Skin of body (tissue), 2 donors: Measurements from ENCODE around the gene PFDN5. TPM values are rescaled to one million over a fixed set of nuclear protein-coding genes. Genes with fewer than 3 reads are reported as not detected.
A peak's percentile ranks its signal among the peaks of the same experiment; 100 is the strongest.
"Not testable (repeated sequence)": the region's sequence is repeated elsewhere in the genome, so short reads cannot be mapped to it uniquely, and the experiment has no call there.

Source experiments
- DNase-seq: peaks from one replicate; lab custom pipeline; 2025; lab: John Stamatoyannopoulos, UW
- total RNA-seq: library from RNA; depleted of rRNA; stranded (reverse); fragments of >200 nt; gene quantifications from one replicate; pipeline ENCODE4 v1.2.3, GENCODE V29; 2014

Gene PFDN5
- total RNA-seq, 1 donor from 2014 or later = 421 TPM

DNA sequence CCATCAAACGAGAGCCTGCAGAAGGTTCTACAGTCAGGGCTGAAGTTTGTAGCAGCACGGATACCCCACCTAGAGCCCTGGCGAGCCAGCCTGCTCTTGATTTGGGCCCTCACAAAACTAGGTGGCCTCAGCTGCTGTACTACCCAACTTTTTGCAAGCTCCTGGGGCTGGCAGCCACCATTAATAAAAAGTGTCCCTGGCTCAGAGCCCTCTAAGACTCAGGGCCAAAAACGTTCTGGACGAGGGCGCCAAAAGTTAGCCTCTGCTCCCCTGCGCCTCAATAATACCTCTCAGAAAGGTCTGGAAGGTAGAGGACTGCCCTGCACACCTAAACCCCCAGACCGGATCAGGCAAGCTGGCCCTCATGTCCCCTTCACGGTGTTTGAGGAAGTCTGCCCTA lies 8.9 kb upstream of the PFDN5 start:
- DNase-seq = no peak

DNA sequence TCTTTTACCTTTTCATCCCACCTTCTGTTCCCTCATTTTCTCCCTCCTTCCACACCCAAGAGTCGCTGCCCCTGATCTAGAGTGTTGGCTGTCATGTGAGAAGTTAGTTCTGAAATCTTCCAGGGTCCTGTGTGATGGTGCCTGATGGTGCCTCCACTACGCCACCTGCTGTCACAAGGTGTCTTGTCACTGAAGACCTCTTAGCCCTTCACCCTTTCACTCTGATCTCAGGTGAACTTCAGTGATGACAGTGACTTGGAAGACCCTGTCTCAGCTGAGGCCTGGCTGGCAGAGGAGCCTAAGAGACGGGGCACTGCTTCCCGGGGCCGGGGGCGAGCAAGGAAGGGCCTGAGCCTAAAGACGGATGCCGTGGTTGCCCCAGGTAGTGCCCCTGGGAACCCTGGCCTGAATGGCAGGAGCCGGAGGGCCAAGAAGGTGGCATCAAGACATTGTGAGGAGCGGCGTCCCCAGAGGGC lies 7.6 kb upstream of the PFDN5 start:
- DNase-seq = peak; percentile 14

DNA sequence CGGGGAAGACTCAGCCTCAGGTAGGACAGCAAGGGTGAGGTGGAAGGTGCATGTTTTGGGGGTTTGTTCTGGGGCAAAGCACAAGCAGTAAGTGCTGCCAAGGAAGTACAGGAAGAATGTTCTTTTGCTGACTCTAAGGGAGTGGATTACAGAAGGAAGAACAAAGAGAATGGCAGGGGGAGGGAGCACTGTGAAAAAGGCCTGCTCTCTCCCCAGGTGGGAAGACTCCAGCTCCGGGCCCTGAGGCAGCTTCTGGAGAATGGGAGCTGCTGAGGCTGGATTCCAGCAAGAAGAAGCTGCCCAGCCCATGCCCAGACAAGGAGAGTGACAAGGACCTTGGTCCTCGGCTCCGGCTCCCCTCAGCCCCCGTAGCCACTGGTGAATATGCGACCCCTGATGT lies 7.0 kb upstream of the PFDN5 start:
- DNase-seq = no peak

DNA sequence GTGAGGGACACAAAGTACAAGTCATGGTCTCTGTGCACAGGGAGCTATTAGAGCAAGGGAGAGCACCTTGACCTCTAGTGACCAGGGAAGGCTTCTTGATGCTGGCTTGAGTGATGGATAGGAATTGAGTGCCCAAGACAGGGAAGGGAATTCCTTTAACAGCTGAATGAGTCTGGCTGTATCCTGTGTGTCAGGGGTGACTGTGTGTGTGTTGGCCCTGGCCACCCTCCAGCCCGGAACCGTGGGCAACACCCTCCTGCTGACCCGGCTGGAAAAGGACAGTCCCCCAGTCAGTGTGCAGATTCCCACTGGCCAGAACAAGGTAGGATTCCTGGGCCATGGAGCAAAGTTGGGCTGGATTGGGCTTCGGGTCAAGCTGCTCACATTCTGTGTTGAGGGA lies 5.5 kb upstream of the PFDN5 start:
- no peak for DNase-seq

DNA sequence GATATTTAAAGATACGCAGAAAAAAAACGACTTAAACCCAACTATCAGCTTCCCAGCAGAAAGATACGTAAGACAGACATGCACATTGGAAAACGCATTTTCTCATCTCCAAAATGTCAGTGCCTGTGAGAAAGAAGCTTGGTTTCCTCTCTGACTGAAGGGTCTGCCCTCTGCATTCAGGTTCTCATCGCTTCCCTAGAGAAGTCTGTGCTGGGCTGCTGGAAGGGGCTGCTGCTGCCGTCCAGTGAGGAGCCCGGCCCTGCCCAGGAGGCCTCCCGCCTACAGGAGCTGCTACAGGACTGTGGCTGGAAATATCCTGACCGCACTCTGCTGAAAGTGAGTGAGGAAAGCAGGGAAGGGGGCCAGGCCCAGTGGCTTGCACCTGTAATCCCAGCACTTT lies 4.7 kb upstream of the PFDN5 start:
- DNase-seq = no peak

DNA sequence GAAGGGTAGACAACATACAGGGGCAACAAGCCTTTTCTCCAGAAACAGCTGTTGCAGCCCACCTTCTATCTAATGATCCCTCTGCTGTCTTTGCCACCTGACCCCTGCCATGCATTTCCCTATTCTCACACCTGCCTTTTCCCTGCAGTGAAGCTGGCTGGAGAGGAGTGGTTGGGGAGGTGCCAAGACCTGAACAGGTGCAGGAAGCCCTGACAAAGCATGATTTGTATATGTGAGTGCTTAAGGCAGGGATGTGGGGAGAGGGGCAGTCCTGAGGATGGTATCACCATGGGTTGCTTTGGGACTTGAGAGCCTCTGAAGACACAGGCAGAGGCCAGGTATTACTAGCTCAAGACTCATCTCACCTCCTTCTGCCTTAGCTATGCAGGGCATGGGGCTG lies 2.9 kb upstream of the PFDN5 start:
- DNase-seq = no peak

DNA sequence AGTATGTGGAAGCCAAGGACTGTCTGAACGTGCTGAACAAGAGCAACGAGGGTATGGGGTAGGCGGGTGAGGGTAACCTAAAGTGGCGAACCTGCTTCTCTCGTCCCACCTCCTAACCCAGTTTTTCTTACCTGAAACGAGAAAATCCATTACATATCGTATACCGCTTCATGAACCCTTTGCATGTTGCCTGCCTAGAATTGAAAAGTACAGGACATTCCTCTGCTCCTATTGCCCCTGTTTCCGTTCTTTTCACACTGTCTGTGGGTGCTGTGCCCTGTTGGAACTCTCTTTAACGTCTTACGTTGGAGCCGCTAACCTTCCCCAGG lies 513 bp downstream of the PFDN5 start:
- no peak for DNase-seq

DNA sequence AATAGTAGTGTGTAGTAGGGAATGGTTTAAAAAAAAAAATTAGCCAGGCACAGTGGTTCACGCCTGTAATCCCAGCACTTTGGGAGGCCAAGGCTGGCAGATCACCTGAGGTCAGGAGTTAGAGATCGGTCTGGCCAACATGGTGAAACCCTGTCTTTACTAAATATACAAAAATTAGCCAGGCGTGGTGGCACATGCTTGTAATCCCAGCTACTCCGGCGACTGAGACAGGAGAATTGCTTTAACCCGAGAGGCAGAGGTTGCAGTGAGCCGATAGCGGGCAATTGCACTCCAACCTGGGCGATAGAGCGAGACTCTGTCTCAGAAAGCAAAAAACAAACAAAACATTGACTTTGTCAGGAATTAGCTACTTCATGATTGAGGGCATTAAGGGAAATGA lies 1.8 kb downstream of the PFDN5 start:
- not testable (repeated sequence) for DNase-seq

DNA sequence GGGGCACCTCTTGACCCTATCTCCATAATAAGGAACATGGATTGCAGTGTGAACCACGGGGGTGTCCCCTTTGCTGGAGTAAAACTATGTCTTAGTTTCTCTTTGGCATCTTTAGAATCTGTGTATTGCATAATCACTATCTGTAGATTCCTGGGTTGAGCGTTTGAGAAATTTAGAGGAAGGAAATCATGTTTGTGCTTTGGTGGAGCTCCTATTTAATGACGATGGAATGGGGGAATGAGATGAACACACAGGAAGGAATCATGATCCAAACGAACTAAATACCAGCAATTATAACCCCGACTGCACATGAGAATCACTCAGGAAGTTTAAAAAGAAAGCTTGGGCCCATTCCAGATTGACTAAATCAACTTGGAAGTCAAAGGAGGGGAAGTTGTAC lies 2.8 kb downstream of the PFDN5 start:
- no peak for DNase-seq

DNA sequence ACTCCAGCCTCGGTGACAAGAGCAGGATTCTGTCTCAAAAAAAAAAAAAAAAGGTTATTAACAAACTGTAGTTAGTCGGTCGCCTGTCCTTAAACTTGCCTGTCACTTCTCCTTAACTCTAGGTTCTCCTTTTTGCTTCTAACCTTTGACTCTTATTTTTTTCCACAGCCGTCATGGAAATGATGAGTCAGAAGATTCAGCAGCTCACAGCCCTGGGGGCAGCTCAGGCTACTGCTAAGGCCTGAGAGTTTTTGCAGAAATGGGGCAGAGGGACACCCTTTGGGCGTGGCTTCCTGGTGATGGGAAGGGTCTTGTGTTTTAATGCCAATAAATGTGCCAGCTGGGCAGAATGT lies 3.7 kb downstream of the PFDN5 start:
- DNase-seq = no peak

DNA sequence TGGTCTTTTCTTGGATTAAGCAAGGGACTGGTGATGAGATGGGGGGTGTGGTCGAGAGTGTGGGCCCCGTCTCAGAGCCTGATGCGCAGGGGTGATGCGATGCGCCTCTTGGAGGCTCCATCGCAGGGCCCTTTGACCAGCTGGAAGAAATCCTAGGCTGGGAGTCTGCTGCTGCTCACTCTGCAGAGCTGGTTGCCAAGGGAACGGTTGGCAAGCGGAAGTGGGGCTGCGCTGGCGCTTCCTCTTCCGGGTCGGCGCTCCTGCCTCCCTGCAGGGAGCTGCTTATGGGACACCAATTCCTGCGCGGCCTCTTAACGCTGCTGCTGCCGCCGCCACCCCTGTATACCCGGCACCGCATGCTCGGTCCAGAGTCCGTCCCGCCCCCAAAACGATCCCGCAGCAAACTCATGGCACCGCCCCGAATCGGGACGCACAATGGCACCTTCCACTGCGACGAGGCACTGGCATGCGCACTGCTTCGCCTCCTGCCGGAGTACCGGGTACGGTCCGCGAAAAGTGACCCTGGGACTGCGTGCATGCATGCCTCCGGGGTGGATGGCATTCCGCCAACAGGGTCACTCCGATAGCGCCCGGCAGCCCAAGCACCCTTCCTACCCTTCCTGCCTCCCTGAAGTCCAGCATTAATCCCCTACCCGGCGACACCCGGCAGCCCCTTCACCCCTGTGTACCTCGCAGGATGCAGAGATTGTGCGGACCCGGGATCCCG lies 4.3 kb downstream of the PFDN5 start, which contains the start of gene MYG1:
MYG1 (plus strand) TSS at position 242 of the 727 bp plus-strand sequence; CDS start at position 285, 43 bp downstream.
- peak; percentile 84 for DNase-seq

DNA sequence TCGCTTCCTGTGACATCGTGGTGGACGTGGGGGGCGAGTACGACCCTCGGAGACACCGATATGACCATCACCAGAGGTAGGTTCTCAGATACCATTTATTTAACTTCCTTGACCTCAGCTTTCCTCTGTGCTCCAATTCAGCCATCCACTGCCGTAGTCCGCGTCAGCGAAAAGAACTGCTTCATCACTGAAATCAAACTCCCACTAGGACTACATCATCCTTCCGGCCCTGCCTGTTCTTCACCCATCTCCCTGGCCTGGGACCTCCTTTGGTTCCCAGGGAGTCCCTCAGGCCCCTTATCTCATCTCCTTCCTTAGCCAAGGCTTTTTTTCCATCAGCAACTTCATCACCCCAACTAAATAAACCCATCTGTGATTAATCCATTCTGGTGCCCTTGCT lies 4.8 kb downstream of the PFDN5 start:
- no peak for DNase-seq

DNA sequence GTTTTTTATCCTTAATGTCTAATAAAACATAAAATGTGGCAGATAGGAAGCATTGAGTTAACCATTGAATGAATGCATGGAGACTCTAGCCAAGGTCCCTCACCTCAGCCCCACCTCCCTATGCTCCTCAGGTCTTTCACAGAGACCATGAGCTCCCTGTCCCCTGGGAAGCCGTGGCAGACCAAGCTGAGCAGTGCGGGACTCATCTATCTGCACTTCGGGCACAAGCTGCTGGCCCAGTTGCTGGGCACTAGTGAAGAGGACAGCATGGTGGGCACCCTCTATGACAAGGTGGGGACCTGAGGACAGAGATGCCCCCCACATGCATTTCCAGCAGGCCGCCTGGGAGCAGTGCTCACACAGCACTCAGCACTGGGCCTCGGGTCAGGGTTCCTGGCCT lies 7.6 kb downstream of the PFDN5 start:
- no peak for DNase-seq

DNA sequence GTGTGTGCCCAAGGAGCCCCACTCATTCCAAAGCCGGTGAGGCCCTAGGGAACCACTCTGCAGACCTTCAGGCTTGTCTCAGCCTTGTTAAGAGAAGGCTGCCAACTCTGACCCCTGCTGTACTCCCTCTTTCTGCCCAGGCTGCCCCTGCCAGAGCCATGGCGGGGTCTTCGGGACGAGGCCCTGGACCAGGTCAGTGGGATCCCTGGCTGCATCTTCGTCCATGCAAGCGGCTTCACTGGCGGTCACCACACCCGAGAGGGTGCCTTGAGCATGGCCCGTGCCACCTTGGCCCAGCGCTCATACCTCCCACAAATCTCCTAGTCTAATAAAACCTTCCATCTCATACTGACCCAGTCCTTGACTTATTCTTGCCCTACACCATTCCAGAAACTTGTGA lies 11.5 kb downstream of the PFDN5 start:
- no peak for DNase-seq

DNA sequence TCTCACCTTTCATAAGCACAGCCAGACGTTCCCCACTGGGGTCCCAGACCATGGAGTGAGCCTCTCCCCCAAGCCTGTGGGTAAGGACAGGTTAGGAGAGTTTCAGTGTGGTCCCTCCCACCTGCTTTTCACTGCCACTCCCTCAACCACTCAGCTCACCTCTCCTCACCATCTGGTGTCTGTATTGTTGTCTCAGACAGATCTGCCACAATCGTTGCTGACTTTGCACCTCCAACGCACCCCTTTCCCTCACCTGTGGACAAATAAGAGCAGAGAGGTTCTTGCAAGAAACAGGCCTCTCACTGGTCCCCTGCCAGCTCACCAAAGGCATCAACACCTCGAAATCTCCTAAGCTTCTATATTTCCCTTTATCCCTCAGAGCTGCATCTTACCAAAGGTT lies 12.9 kb downstream of the PFDN5 start:
- DNase-seq = no peak

DNA sequence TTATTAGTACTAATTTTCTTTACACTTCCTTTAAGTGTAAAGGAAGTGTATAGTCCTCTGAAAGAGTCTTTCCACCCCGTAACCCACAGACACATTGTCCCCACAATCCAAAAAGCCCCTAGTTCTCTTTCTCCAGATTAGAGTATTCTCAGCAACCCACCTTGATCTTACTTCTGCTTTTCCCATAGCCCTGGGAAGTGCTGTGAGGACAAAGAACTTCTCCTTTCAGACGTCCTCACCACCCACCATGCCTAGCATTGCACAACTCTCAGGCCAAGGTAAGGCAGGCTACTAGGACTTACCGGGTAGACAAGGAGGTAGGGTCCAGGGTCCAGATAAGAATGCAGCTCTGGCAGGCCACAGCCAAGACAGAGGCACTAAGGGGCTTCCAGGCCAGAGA lies 18.7 kb downstream of the PFDN5 start:
- no peak for DNase-seq

DNA sequence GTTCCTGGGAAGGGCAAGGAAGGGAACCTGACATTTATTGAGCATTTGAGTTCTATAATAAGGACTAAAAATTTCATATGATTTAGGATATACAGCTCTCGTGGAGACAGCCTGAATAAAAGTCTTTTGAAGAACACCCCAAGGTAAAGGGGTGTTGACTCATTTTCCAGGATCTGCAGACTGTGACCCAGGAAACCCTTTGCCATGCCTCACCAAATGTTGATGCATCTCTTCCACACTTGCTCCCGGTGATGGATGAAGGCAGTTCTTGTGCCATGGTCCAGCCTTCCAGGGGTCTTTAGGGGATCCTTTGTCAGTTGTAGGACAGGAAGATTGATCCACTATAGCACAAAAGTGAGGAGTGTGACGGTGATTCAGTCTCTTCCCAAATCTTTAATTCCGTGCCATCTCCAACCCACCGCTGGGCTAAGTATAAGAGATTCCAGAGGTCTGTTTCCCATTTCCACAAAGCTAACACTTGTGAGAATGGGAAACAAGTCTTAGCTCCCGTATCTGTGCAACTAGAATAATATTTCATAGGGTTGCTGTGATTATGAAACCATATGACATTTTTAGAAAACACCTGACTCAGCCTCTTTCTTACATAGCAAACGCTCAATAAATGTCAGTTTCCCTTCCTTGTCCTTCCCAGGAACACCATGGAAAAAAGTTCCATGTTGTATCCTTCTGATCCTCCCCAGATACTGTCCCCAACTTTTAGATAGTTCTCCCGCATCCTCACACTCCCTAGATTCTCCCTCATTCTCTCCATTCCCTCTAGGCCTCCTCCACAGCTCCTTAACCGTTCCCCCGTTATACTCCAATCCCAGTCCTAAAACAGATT lies 25.2 kb downstream of the PFDN5 start:
- no peak for DNase-seq

DNA sequence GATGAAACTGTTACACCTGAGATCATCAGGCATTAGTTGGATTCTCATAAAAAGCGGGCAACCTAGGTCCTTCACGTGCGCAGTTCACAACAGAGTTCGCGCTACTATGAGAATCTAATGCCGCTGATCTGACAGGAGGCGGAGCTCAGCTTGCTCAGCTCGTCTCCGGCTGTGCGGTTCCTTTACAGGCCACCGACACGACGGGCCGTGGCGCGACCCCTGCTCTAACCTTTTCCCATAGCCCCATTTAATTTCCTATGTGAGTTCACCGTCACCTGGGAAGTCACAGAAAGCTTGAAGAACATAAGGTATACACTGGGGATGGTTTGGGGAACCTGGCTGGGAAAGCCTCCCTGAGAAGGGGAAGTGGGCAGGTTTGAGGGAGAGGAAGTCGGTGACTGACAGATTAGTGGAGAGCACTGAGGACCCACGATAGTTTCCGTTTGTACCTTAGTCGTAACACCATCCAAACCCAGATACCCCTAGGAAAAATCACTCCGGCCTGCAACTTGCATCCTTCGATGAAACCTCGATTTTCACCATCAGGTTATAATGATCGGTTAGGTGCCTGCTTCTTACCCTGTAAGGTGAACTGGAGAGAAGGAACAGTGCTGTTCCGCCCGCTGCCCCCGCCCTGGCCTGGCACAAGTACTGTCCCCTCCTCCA lies 28.9 kb downstream of the PFDN5 start:
- peak; percentile 78 for DNase-seq

DNA sequence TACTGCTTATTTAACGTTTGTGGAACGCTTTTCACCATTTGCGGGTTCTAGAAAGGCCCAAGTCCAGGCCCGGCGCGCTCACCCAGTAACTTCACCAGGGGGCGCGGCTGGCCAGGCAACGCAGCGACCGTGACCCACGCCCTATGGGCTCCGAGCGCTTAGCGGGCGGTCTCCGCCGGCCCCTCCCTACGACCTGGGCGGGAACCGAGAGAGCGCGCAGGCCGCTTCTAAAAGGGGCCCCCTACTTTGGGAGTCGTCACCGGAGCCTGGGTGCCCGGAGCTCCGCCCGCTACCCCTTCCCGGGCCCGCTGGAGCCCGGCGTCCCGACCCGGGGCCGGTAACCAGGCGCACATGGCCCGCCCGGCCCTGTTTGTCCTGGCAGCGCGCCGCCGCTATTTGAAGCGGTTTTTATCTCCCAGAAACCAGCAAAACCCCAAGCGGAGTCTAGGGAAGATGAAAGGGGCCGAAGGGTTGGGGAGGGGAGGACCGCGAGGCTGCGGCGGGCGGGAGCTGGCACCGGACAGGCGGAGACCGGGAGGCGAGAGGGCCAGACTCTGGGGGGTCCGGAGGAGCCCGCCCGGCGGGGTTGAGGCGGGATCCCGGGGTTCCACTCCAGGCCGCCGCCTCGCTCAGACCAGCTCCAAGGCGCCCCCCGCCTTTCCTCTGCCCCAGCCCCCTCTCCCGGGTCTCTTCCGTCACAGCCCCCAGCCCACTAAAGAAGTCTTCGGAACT lies 29.6 kb downstream of the PFDN5 start:
- DNase-seq = peak; percentile 92

DNA sequence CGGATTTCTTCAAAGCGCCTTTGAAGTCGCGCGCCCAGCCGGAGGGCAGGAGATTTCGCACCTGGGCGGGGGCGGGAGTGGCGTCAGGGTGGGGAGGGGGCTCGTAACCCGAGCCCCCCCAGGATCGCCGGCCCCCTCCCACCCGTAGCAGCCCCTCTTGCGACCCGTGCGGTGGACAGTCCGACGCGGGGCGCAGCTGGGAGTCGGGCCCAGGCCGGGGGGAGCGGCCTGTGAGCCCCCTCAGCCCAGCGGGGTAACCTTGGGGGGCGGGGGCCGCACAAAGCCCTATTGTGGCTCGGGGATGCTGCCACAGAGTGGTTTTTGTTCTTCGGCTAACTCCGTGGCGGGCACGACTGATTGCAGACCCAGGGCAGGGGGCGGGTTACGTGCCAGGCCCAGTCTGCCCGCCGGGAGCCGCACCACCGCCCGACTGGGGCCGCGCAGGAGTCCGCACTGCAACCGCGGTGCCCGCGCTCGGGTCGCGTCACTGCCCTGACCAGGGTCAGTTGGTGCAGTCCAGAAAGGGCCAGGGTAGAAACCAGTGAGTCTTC lies 30.2 kb downstream of the PFDN5 start:
- peak; percentile 36 for DNase-seq

DNA sequence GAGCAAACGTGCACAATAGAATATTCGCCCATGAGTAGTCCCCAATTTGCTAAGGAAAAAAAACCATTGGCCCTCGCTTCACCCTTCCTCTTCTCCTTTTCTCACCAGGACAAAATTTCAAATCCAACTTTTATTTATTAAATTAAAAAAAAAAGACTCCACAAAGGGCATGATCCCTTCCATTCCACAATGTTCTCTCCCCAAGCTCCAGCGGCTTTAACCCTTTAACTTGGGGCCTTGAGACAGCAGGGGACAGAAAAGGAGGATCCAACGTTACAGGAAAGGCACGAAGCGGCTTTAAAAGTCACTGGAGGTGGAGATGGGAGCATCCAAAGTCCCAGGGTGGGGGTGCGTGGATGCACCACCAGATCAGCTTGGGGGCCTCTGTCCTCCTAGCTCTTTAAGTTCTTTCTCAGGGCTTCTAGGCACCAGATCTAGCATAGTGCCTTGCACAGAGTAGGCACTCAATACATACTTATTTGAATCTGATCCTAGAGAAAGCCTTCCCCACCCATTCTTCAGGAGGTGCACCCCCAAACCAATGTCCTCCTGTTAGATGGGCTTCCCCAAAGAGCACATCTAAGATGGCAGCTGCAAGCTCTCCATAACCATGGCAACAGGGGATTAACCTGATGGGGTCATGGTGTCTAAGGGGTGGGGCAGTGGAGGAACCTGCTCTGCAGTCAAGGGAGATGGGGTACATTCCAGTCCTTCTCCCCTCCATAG lies 31.3 kb downstream of the PFDN5 start:
- no peak for DNase-seq
